NCI-H774 (cell line): ENCODE data around the gene NEK6.

Source experiments
- DNase-seq: peaks from one replicate; lab custom pipeline; 2025; lab: John Stamatoyannopoulos, UW

Gene NEK6

GRCh38 chr9:124342776-124343485 lies 85.2 kb downstream of the NEK6 start:
- no peak for DNase-seq

GRCh38 chr9:124343533-124344290 lies 86.0 kb downstream of the NEK6 start:
- DNase-seq: no peak

GRCh38 chr9:124344291-124345050 lies 86.7 kb downstream of the NEK6 start:
- no peak for DNase-seq

GRCh38 chr9:124345063-124345462 lies 87.3 kb downstream of the NEK6 start:
- DNase-seq: no peak

- no peak for DNase-seq
These were observed 88.1 kb downstream of the NEK6 start for GRCh38 chr9:124345751-124346281.

- no peak for DNase-seq
These were observed 88.8 kb downstream of the NEK6 start for GRCh38 chr9:124346347-124347163.

- DNase-seq: no peak
These were observed 89.6 kb downstream of the NEK6 start for GRCh38 chr9:124347206-124347967.

GRCh38 chr9:124347968-124348358 lies 90.2 kb downstream of the NEK6 start:
- DNase-seq: no peak

- no peak for DNase-seq
These were observed 90.6 kb downstream of the NEK6 start for GRCh38 chr9:124348363-124348762.

GRCh38 chr9:124348831-124349230 lies 91.1 kb downstream of the NEK6 start:
- no peak for DNase-seq

- no peak for DNase-seq
These were observed 91.5 kb downstream of the NEK6 start for GRCh38 chr9:124349267-124349666.

GRCh38 chr9:124349675-124350493 lies 92.1 kb downstream of the NEK6 start:
- DNase-seq: no peak

GRCh38 chr9:124350494-124351263 lies 92.9 kb downstream of the NEK6 start:
- no peak for DNase-seq

- DNase-seq: no peak
These were observed 94.1 kb downstream of the NEK6 start for GRCh38 chr9:124351672-124352468.

- DNase-seq: no peak
These were observed 94.9 kb downstream of the NEK6 start for GRCh38 chr9:124352616-124353015.

- DNase-seq: no peak
These were observed 95.5 kb downstream of the NEK6 start for GRCh38 chr9:124353166-124353768.

GRCh38 chr9:124353811-124354274 lies 96.1 kb downstream of the NEK6 start:
- DNase-seq: no peak
